Astrocyte (in vitro differentiated cells and primary cell): ENCODE results near the gene ITPR2. TPM values are rescaled to one million over a fixed set of nuclear protein-coding genes. Genes with fewer than 3 reads are reported as not detected.

Experiments used
- DNase-seq: peaks from one replicate; pipeline ENCODE4 v3.0.0-alpha.2; 2010; ENCODE audit warnings: low read depth
- FAIRE-seq: peaks from 2 replicates; lab custom pipeline; 2011; peaks lifted over from hg19 to GRCh38; lab: Jason Lieb, UNC
- H2AFZ ChIP-seq: 2 replicates; pipeline ENCODE4 v1.6.0; 2012; ENCODE audit warnings: low read depth, low read length, inconsistent platforms
- H3K27ac ChIP-seq: 2 replicates; pipeline ENCODE4 v1.5.1; 2011; ENCODE audit warnings: low read depth, low read length, inconsistent platforms
- H3K27me3 ChIP-seq: 2 replicates; pipeline ENCODE4 v1.6.0; 2011; ENCODE audit warnings: low read length, inconsistent platforms; ENCODE audit not compliant: insufficient read depth
- H3K36me3 ChIP-seq: 2 replicates; pipeline ENCODE4 v1.5.1; 2011; ENCODE audit warnings: low read length, inconsistent platforms; ENCODE audit not compliant: insufficient read depth
- H3K4me1 ChIP-seq: 2 replicates; pipeline ENCODE4 v1.5.1; 2011; ENCODE audit warnings: low read length, inconsistent platforms; ENCODE audit not compliant: insufficient read depth
- H3K4me2 ChIP-seq: 2 replicates; pipeline ENCODE4 v1.6.0; 2012; ENCODE audit warnings: low read length, inconsistent platforms
- H3K4me3 ChIP-seq: 2 replicates; pipeline ENCODE4 v1.5.1; 2011; ENCODE audit warnings: low read depth, mild to moderate bottlenecking, low read length, inconsistent platforms; ENCODE audit not compliant: insufficient read depth
- H3K79me2 ChIP-seq: 2 replicates; pipeline ENCODE4 v1.6.0; 2012; ENCODE audit warnings: mild to moderate bottlenecking, low read length, inconsistent platforms; ENCODE audit not compliant: insufficient read depth
- H3K9ac ChIP-seq: 2 replicates; pipeline ENCODE4 v1.6.0; 2012; ENCODE audit warnings: mild to moderate bottlenecking, low read length, inconsistent platforms
- H3K9me3 ChIP-seq: 2 replicates; pipeline ENCODE4 v1.5.1; 2012; ENCODE audit warnings: low read depth, mild to moderate bottlenecking, low read length, inconsistent platforms; ENCODE audit not compliant: insufficient read depth
- H4K20me1 ChIP-seq: 2 replicates; pipeline ENCODE4 v1.6.0; 2012; ENCODE audit warnings: low read length, inconsistent platforms; ENCODE audit not compliant: insufficient read depth
- H3K27ac Mint-ChIP-seq: one replicate; pipeline ENCODE4 v1.8.0; 2021; ENCODE audit warnings: mild to moderate bottlenecking, mixed read lengths; ENCODE audit not compliant: unreplicated experiment
- H3K27me3 Mint-ChIP-seq: one replicate; pipeline ENCODE4 v1.8.0; 2021; ENCODE audit warnings: low read depth, mixed read lengths; ENCODE audit not compliant: unreplicated experiment
- H3K36me3 Mint-ChIP-seq: one replicate; pipeline ENCODE4 v1.8.0; 2021; ENCODE audit warnings: low read depth, mixed read lengths; ENCODE audit not compliant: unreplicated experiment
- H3K4me1 Mint-ChIP-seq: one replicate; pipeline ENCODE4 v1.8.0; 2021; ENCODE audit warnings: low read depth, mixed read lengths; ENCODE audit not compliant: unreplicated experiment
- H3K4me3 Mint-ChIP-seq: one replicate; pipeline ENCODE4 v1.8.0; 2021; ENCODE audit warnings: mild to moderate bottlenecking, moderate library complexity, mixed read lengths; ENCODE audit not compliant: unreplicated experiment
- H3K9me3 Mint-ChIP-seq: one replicate; pipeline ENCODE4 v1.8.0; 2021; ENCODE audit warnings: mild to moderate bottlenecking, mixed read lengths; ENCODE audit not compliant: unreplicated experiment
- EZH2 ChIP-seq: IDR thresholded peaks from 2 replicates; pipeline ENCODE4 v1.6.1; 2012; ENCODE audit warnings: mild to moderate bottlenecking, low read length, inconsistent platforms; ENCODE audit not compliant: insufficient read depth
- total RNA-seq: library from RNA; stranded (reverse); gene quantifications from 2 replicates; pipeline ENCODE4 v1.2.1, GENCODE V29; 2021
- TF ChIP-seq, protein P1 (sequence below): IDR thresholded peaks from 2 replicates; pipeline ENCODE4 v1.5.1; 2011; ENCODE audit warnings: low read depth, mild to moderate bottlenecking, inconsistent platforms, low read length, moderate library complexity; ENCODE audit not compliant: insufficient read depth

The ITPR2 gene
- total RNA-seq, 1 donor from 2014 or later, result 24.4 TPM

GRCh38 chr12:26713885-26714383 lies 119.1 kb downstream of the ITPR2 start:
- Mint-ChIP-seq H3K36me3 (peaks cover 5% of the 10 kb centered on the region), H3K9me3 (no peaks in the 10 kb centered on the region), H3K4me1 (no peaks in the 10 kb centered on the region), H3K27me3 (no peaks in the 10 kb centered on the region), H3K27ac (no peak overlapping the region), H3K4me3 (no peak overlapping the region)
- no peak overlapping the region for H3K4me3 ChIP-seq
- no peaks in the 10 kb centered on the region for H3K9me3 ChIP-seq
- no peak overlapping the region for H3K4me2 ChIP-seq
- FAIRE-seq (no peak), DNase-seq (no peak)
- no peaks in the 10 kb centered on the region for H3K79me2 ChIP-seq
- no peak overlapping the region for H3K27ac ChIP-seq
- no peaks in the 10 kb centered on the region for H3K27me3 ChIP-seq
- H2AFZ ChIP-seq, result no peak overlapping the region
- H4K20me1 ChIP-seq, result no peaks in the 10 kb centered on the region
- no peak for TF ChIP-seq EZH2
- TF ChIP-seq, protein P1, sequence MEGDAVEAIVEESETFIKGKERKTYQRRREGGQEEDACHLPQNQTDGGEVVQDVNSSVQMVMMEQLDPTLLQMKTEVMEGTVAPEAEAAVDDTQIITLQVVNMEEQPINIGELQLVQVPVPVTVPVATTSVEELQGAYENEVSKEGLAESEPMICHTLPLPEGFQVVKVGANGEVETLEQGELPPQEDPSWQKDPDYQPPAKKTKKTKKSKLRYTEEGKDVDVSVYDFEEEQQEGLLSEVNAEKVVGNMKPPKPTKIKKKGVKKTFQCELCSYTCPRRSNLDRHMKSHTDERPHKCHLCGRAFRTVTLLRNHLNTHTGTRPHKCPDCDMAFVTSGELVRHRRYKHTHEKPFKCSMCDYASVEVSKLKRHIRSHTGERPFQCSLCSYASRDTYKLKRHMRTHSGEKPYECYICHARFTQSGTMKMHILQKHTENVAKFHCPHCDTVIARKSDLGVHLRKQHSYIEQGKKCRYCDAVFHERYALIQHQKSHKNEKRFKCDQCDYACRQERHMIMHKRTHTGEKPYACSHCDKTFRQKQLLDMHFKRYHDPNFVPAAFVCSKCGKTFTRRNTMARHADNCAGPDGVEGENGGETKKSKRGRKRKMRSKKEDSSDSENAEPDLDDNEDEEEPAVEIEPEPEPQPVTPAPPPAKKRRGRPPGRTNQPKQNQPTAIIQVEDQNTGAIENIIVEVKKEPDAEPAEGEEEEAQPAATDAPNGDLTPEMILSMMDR, result no peak
- H3K9ac ChIP-seq, result no peak overlapping the region
- H3K4me1 ChIP-seq, result no peaks in the 10 kb centered on the region
- H3K36me3 ChIP-seq, result no peaks in the 10 kb centered on the region

GRCh38 chr12:26712892-26713291 lies 120.1 kb downstream of the ITPR2 start:
- Histone ChIP-seq H3K4me3 (no peak overlapping the region), H3K79me2 (no peaks in the 10 kb centered on the region), H3K4me1 (no peaks in the 10 kb centered on the region), H3K27ac (no peak overlapping the region), H3K4me2 (no peak overlapping the region), H3K9me3 (no peaks in the 10 kb centered on the region), H2AFZ (no peak overlapping the region), H3K27me3 (no peaks in the 10 kb centered on the region), H3K36me3 (no peaks in the 10 kb centered on the region), H3K9ac (no peak overlapping the region), H4K20me1 (no peaks in the 10 kb centered on the region)
- H3K27ac Mint-ChIP-seq, result no peak overlapping the region
- no peak overlapping the region for H3K4me3 Mint-ChIP-seq
- H3K9me3 Mint-ChIP-seq, result no peaks in the 10 kb centered on the region
- TF ChIP-seq EZH2, result no peak
- TF ChIP-seq, protein P1, result no peak
- peaks cover 6% of the 10 kb centered on the region for H3K36me3 Mint-ChIP-seq
- no peaks in the 10 kb centered on the region for H3K4me1 Mint-ChIP-seq
- no peaks in the 10 kb centered on the region for H3K27me3 Mint-ChIP-seq
- FAIRE-seq (no peak), DNase-seq (no peak)

DNA sequence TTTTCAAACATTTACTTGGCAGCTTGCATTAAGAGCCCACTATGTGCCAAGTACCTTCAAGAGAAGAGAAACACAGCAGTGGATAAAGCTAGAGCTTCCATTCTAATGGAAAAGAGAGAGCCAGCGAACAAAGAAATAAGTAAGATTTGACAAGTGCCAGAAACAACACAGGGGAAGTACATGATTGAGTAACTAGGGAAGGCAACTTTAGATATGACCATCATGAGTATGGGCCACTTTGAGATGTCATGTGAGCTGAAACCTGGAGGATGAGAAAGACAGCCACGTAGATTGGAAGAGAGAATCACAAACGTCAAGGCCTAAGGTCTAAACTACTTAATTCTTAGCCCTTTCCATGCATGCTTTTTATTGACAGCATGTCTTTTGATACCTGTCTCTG lies 121.4 kb downstream of the ITPR2 start:
- Mint-ChIP-seq H3K9me3 (no peaks in the 10 kb centered on the region), H3K27ac (no peak overlapping the region), H3K27me3 (no peaks in the 10 kb centered on the region), H3K4me3 (no peak overlapping the region), H3K4me1 (no peaks in the 10 kb centered on the region), H3K36me3 (peaks cover 7% of the 10 kb centered on the region)
- H3K9me3 ChIP-seq, result no peaks in the 10 kb centered on the region
- H3K9ac ChIP-seq, result no peak overlapping the region
- H2AFZ ChIP-seq, result no peak overlapping the region
- no peaks in the 10 kb centered on the region for H3K36me3 ChIP-seq
- H3K4me3 ChIP-seq, result no peak overlapping the region
- H4K20me1 ChIP-seq, result no peaks in the 10 kb centered on the region
- FAIRE-seq, result no peak
- H3K27me3 ChIP-seq, result no peaks in the 10 kb centered on the region
- no peaks in the 10 kb centered on the region for H3K79me2 ChIP-seq
- no peak overlapping the region for H3K4me2 ChIP-seq
- no peaks in the 10 kb centered on the region for H3K4me1 ChIP-seq
- TF ChIP-seq, protein P1, result no peak
- TF ChIP-seq EZH2, result no peak
- H3K27ac ChIP-seq, result no peak overlapping the region
- DNase-seq, result no peak
